Measurements from ENCODE around the gene OR2T33.
"Not testable (repeated sequence)": the region's sequence is repeated elsewhere in the genome, so short reads cannot be mapped to it uniquely, and the experiment has no call there.

OR2T33 gene, protein sequence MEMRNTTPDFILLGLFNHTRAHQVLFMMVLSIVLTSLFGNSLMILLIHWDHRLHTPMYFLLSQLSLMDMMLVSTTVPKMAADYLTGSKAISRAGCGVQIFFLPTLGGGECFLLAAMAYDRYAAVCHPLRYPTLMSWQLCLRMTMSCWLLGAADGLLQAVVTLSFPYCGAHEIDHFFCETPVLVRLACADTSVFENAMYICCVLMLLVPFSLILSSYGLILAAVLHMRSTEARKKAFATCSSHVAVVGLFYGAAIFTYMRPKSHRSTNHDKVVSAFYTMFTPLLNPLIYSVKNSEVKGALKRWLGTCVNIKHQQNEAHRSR
- total RNA-seq = 0 reads per million in 4 experiments

DNA sequence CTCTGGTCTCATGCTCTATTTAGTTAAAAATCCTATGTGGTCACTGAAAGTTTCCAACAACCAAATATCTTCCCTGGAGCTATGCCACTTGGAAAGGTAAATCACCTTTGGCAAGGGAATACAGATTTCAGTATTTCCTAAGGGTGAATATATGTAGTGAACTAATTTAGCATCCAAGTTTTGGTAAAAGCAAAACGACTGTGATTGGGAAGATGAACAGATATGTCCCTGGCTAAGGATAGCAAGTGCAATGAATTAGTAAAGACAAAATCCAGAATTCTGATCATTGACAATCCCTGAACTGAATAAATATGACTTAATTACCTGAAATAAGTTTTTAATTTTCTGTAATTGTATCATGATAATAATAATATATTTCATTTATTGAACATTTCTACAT, at the start of gene OR2T33:
TSS of gene OR2T33 (minus strand) at position 101 of the 400 bp plus-strand sequence. CDS start 4,162 bp downstream, outside the sequence.
- DNase-seq = no peak

GRCh38 chr1:248324468-248324867, 46.7 kb upstream of the OR2T33 start, which contains the start of gene OR2M7:
Gene OR2M7, minus strand, starts transcription at chr1:248324568. Its CDS starts 0 bp downstream, at chr1:248324568.
- no peak for DNase-seq

- DNase-seq = no peak
These were observed 39.0 kb upstream of the OR2T33 start for GRCh38 chr1:248316796-248317195.

GRCh38 chr1:248306740-248307139, 29.0 kb upstream of the OR2T33 start:
- not testable (repeated sequence) for DNase-seq

- DNase-seq = no peak
These were observed 28.3 kb upstream of the OR2T33 start for GRCh38 chr1:248306103-248306502.

GRCh38 chr1:248305672-248306071, 27.9 kb upstream of the OR2T33 start:
- not testable (repeated sequence) for DNase-seq

- DNase-seq = no peak
These were observed 25.5 kb upstream of the OR2T33 start, which contains the start of gene OR2T12 for GRCh38 chr1:248303324-248303723. Gene OR2T12, minus strand, starts transcription at chr1:248303424. Its CDS starts 7,846 bp downstream, at chr1:248295578.

GRCh38 chr1:248288391-248288790, 10.6 kb upstream of the OR2T33 start:
- DNase-seq = no peak

DNA sequence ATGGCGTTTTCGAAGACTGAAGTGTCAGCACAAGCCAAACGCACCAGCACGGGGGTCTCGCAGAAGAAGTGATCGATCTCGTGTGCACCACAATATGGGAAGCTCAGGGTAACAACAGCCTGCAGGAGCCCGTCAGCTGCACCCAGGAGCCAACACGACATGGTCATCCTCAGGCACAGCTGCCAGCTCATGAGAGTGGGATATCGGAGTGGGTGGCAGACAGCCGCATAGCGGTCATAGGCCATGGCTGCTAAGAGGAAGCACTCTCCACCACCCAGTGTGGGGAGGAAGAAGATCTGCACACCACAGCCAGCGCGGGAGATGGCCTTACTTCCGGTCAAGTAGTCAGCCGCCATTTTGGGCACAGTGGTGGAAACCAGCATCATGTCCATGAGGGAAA, 4.6 kb downstream of the OR2T33 start:
- DNase-seq = not testable (repeated sequence)

DNA sequence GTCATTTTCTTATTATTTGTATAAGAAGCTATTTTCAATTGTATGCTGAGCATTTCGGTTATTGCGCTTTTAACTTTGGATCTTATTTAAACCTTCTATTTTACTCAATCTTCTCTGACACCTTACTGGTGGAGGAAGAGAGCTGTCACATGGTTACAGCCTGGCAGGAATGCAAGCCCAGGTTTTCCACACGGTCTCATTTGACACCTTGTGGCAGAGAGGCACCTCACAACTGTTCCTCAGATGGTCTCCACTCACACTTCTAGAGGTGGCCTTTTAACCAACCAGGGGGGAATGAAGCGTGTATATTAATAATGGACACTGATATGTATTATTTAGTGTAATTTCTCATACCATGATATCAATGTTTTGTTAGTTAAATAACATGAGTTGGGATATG, 9.6 kb downstream of the OR2T33 start:
- no peak for DNase-seq

GRCh38 chr1:248259309-248259708, 18.5 kb downstream of the OR2T33 start:
- DNase-seq = not testable (repeated sequence)

GRCh38 chr1:248243204-248243603, 34.6 kb downstream of the OR2T33 start:
- no peak for DNase-seq

DNA sequence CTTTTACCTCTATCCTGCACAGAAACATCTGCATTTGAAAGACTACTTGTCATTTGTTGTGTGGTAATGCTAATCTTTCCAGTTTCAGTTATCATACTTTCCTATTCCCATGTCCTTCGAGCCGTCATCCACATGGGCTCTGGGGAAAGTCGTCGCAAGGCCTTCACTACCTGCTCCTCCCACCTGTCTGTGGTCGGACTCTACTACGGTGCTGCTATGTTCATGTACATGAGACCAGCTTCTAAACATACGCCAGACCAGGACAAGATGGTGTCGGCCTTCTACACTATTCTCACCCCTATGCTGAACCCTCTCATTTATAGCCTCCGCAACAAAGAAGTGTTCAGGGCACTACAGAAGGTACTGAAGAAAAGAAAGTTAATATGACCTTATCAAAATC, 38.3 kb downstream of the OR2T33 start:
- no peak for DNase-seq

- DNase-seq = no peak
These were observed 46.7 kb downstream of the OR2T33 start, which contains the start of gene OR2M4 for GRCh38 chr1:248231117-248231516. Gene OR2M4, plus strand, starts transcription at chr1:248231417. Its CDS starts 7,512 bp downstream, at chr1:248238929.

- no peak for DNase-seq
These were observed 48.3 kb downstream of the OR2T33 start for GRCh38 chr1:248229360-248229908.

DNA sequence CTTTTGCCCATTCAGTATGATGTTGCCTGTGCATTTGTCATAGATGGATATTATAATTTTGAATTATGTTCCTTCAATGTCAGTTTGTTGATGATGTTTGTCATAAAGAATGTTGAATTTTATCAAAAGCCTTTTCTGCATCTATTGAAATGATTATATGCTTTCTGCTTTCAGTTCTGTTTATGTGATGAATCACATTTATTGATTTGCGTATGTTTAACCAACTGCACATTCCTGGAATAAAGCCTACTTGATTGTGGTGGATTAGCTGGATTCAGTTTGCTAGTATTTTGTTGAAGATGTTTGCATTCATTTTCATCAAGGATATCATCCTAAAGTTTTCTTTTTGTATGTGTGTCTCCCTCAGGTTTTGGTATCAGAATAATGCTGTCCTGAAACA, 52.2 kb downstream of the OR2T33 start:
- DNase-seq = no peak
